T-helper 2 cell treated with Interferon-gamma antibody and Interleukin-4, amounts not matched to agents 5 μg/mL and 100 μg/mL, for 36 hours (primary cell): ENCODE measurements around the gene MGAM2.

Experiments used
- DNase-seq: peaks from one replicate; pipeline ENCODE4 v3.0.0; 2021; ENCODE audit warnings: low spot score
- H3K27ac Mint-ChIP-seq: one replicate; pipeline ENCODE4 v1.8.0; 2021; ENCODE audit warnings: mild to moderate bottlenecking, mixed read lengths
- H3K27me3 Mint-ChIP-seq: one replicate; pipeline ENCODE4 v1.8.0; 2021; ENCODE audit warnings: low read depth, mixed read lengths
- H3K36me3 Mint-ChIP-seq: one replicate; pipeline ENCODE4 v1.8.0; 2021; ENCODE audit warnings: low read depth, mixed read lengths
- H3K4me1 Mint-ChIP-seq: one replicate; pipeline ENCODE4 v1.8.0; 2021; ENCODE audit warnings: low read depth, mixed read lengths
- H3K4me3 Mint-ChIP-seq: one replicate; pipeline ENCODE4 v1.8.0; 2022; ENCODE audit warnings: mild to moderate bottlenecking, moderate library complexity, mixed read lengths
- H3K9me3 Mint-ChIP-seq: one replicate; pipeline ENCODE4 v1.8.0; 2021; ENCODE audit warnings: mixed read lengths

MGAM2 gene

GRCh38 chr7:142134909-142135308 is 23.4 kb downstream of the MGAM2 start:
- no peak for DNase-seq
- Mint-ChIP-seq H3K36me3 (no peaks in the 10 kb centered on the region), H3K27me3 (peaks cover 2% of the 10 kb centered on the region), H3K4me1 (no peaks in the 10 kb centered on the region), H3K27ac (no peak overlapping the region), H3K4me3 (no peak overlapping the region), H3K9me3 (no peaks in the 10 kb centered on the region)

- no peaks in the 10 kb centered on the region for H3K4me1 Mint-ChIP-seq
- DNase-seq, result no peak
- H3K36me3 Mint-ChIP-seq, result no peaks in the 10 kb centered on the region
- no peak overlapping the region for H3K4me3 Mint-ChIP-seq
- peaks cover 2% of the 10 kb centered on the region for H3K27me3 Mint-ChIP-seq
- H3K9me3 Mint-ChIP-seq, result no peaks in the 10 kb centered on the region
- H3K27ac Mint-ChIP-seq, result no peak overlapping the region
These were observed 27.5 kb downstream of the MGAM2 start for GRCh38 chr7:142138996-142139395.

- no peaks in the 10 kb centered on the region for H3K36me3 Mint-ChIP-seq
- no peaks in the 10 kb centered on the region for H3K4me1 Mint-ChIP-seq
- H3K4me3 Mint-ChIP-seq, result no peak overlapping the region
- no peak overlapping the region for H3K27ac Mint-ChIP-seq
- H3K27me3 Mint-ChIP-seq, result peaks cover 3% of the 10 kb centered on the region
- DNase-seq, result no peak
- no peaks in the 10 kb centered on the region for H3K9me3 Mint-ChIP-seq
These were observed 28.3 kb downstream of the MGAM2 start for GRCh38 chr7:142139597-142140400.

GRCh38 chr7:142140401-142140959 is 29.0 kb downstream of the MGAM2 start:
- Mint-ChIP-seq H3K4me3 (no peak overlapping the region), H3K27ac (no peak overlapping the region), H3K27me3 (peaks cover 9% of the 10 kb centered on the region), H3K36me3 (no peaks in the 10 kb centered on the region), H3K9me3 (no peaks in the 10 kb centered on the region), H3K4me1 (no peaks in the 10 kb centered on the region)
- DNase-seq, result no peak

GRCh38 chr7:142142702-142143101 is 31.2 kb downstream of the MGAM2 start:
- no peak overlapping the region for H3K4me3 Mint-ChIP-seq
- H3K9me3 Mint-ChIP-seq, result no peaks in the 10 kb centered on the region
- H3K27ac Mint-ChIP-seq, result no peak overlapping the region
- peaks cover 11% of the 10 kb centered on the region for H3K27me3 Mint-ChIP-seq
- no peak for DNase-seq
- H3K4me1 Mint-ChIP-seq, result no peaks in the 10 kb centered on the region
- no peaks in the 10 kb centered on the region for H3K36me3 Mint-ChIP-seq

- Mint-ChIP-seq H3K27me3 (peaks cover 12% of the 10 kb centered on the region), H3K4me3 (no peak overlapping the region), H3K4me1 (no peaks in the 10 kb centered on the region), H3K9me3 (no peaks in the 10 kb centered on the region), H3K27ac (no peak overlapping the region), H3K36me3 (no peaks in the 10 kb centered on the region)
- no peak for DNase-seq
These were observed 34.6 kb downstream of the MGAM2 start for GRCh38 chr7:142146124-142146523.

GRCh38 chr7:142150356-142150755 is 38.8 kb downstream of the MGAM2 start:
- Mint-ChIP-seq H3K4me3 (no peak overlapping the region), H3K36me3 (no peaks in the 10 kb centered on the region), H3K9me3 (no peaks in the 10 kb centered on the region), H3K27ac (no peak overlapping the region), H3K27me3 (peaks cover 18% of the 10 kb centered on the region), H3K4me1 (peaks cover 3% of the 10 kb centered on the region)
- no peak for DNase-seq

- peaks cover 18% of the 10 kb centered on the region for H3K27me3 Mint-ChIP-seq
- no peak overlapping the region for H3K27ac Mint-ChIP-seq
- peaks cover 3% of the 10 kb centered on the region for H3K4me1 Mint-ChIP-seq
- no peak overlapping the region for H3K4me3 Mint-ChIP-seq
- no peaks in the 10 kb centered on the region for H3K9me3 Mint-ChIP-seq
- no peaks in the 10 kb centered on the region for H3K36me3 Mint-ChIP-seq
- no peak for DNase-seq
These were observed 39.4 kb downstream of the MGAM2 start for GRCh38 chr7:142150869-142151268.

GRCh38 chr7:142152076-142152475 is 40.6 kb downstream of the MGAM2 start:
- Mint-ChIP-seq H3K36me3 (no peaks in the 10 kb centered on the region), H3K4me1 (peaks cover 3% of the 10 kb centered on the region), H3K9me3 (no peaks in the 10 kb centered on the region), H3K27me3 (peaks cover 16% of the 10 kb centered on the region), H3K4me3 (no peak overlapping the region), H3K27ac (no peak overlapping the region)
- DNase-seq, result no peak

GRCh38 chr7:142153400-142153799 is 41.9 kb downstream of the MGAM2 start:
- H3K9me3 Mint-ChIP-seq, result no peaks in the 10 kb centered on the region
- no peak overlapping the region for H3K27ac Mint-ChIP-seq
- DNase-seq, result no peak
- peaks cover 3% of the 10 kb centered on the region for H3K4me1 Mint-ChIP-seq
- H3K4me3 Mint-ChIP-seq, result no peak overlapping the region
- peaks cover 20% of the 10 kb centered on the region for H3K27me3 Mint-ChIP-seq
- H3K36me3 Mint-ChIP-seq, result no peaks in the 10 kb centered on the region

GRCh38 chr7:142158736-142159496 is 47.4 kb downstream of the MGAM2 start:
- Mint-ChIP-seq H3K36me3 (no peaks in the 10 kb centered on the region), H3K4me3 (no peak overlapping the region), H3K4me1 (no peaks in the 10 kb centered on the region), H3K9me3 (no peaks in the 10 kb centered on the region), H3K27me3 (peaks cover 15% of the 10 kb centered on the region), H3K27ac (no peak overlapping the region)
- DNase-seq, result no peak

- H3K4me3 Mint-ChIP-seq, result no peak overlapping the region
- H3K27ac Mint-ChIP-seq, result no peak overlapping the region
- peaks cover 12% of the 10 kb centered on the region for H3K27me3 Mint-ChIP-seq
- DNase-seq, result no peak
- no peaks in the 10 kb centered on the region for H3K9me3 Mint-ChIP-seq
- no peaks in the 10 kb centered on the region for H3K4me1 Mint-ChIP-seq
- H3K36me3 Mint-ChIP-seq, result no peaks in the 10 kb centered on the region
These were observed 50.4 kb downstream of the MGAM2 start for GRCh38 chr7:142161921-142162320.

- Mint-ChIP-seq H3K27me3 (peaks cover 6% of the 10 kb centered on the region), H3K36me3 (no peaks in the 10 kb centered on the region), H3K27ac (no peak overlapping the region), H3K4me1 (no peaks in the 10 kb centered on the region), H3K9me3 (no peaks in the 10 kb centered on the region), H3K4me3 (no peak overlapping the region)
- no peak for DNase-seq
These were observed 57.2 kb downstream of the MGAM2 start for GRCh38 chr7:142168746-142169145.

GRCh38 chr7:142172932-142173331 is 61.4 kb downstream of the MGAM2 start:
- H3K4me3 Mint-ChIP-seq, result no peak overlapping the region
- H3K27me3 Mint-ChIP-seq, result peaks cover 28% of the 10 kb centered on the region
- no peak overlapping the region for H3K27ac Mint-ChIP-seq
- H3K36me3 Mint-ChIP-seq, result no peaks in the 10 kb centered on the region
- no peak for DNase-seq
- H3K4me1 Mint-ChIP-seq, result peaks cover 7% of the 10 kb centered on the region
- no peaks in the 10 kb centered on the region for H3K9me3 Mint-ChIP-seq
